Measurements from ENCODE around the gene GSX1. TPM values are rescaled to one million over a fixed set of nuclear protein-coding genes. Genes with fewer than 3 reads are reported as not detected.

GSX1 gene
- total and polyA plus RNA-seq, 9 donors: not detected

GRCh38 chr13:27826379-27827353, 34.4 kb downstream of the GSX1 start:
- Histone ChIP-seq H3K4me1 (ENCODE audit: insufficient read depth) (no peaks in the 10 kb centered on the region), H3K4me3 (no peak overlapping the region), H3K9me3 (no peaks in the 10 kb centered on the region), H3K27me3 (no peaks in the 10 kb centered on the region), H3K27ac (no peak overlapping the region), H3K36me3 (no peaks in the 10 kb centered on the region)
- WGBS, 3 donors: 9 to 17% (median 9%) methylated on average over 21 to 30 of the region's 30 CpGs
- TF ChIP-seq CTCF (IDR thresholded peaks at IDR 0.05): peak; percentile 65 to 80 (median 67)
- TF ChIP-seq POLR2A (IDR thresholded peaks at IDR 0.05): no peak
- DNase-seq: peak; percentile 57 to 85 (median 78)
- intact Hi-C loops (cut with DNase I): loop anchor here (2.0 to 10.0 kb wide), 9 partner anchors 128 to 882 kb away; partner anchors contain the start of gene URAD (in 1 of the 4)

- intact Hi-C loops (cut with DNase I): loop anchor here (2.0 to 10.0 kb wide), 9 partner anchors 127 to 883 kb away; partner anchors contain the start of gene URAD (in 1 of the 4)
- no peak overlapping the region for H3K27ac ChIP-seq
- H3K4me3 ChIP-seq: no peak overlapping the region
- no peaks in the 10 kb centered on the region for H3K9me3 ChIP-seq
- 67 to 75% (median 69%) methylated on average over 4 of the region's 4 CpGs for WGBS, 3 donors
- no peaks in the 10 kb centered on the region for H3K4me1 ChIP-seq (ENCODE audit: insufficient read depth)
- no peak for DNase-seq
- H3K36me3 ChIP-seq: no peaks in the 10 kb centered on the region
- TF ChIP-seq CTCF (IDR thresholded peaks at IDR 0.05): no peak
- no peak for TF ChIP-seq POLR2A (IDR thresholded peaks at IDR 0.05)
- no peak for TF ChIP-seq EP300 (IDR thresholded peaks at IDR 0.05)
- no peaks in the 10 kb centered on the region for H3K27me3 ChIP-seq
These were observed 35.4 kb downstream of the GSX1 start for GRCh38 chr13:27827646-27828045.

- intact Hi-C loops (cut with DNase I): no loop called here
- no peak overlapping the region for H3K4me3 ChIP-seq
- no peaks in the 10 kb centered on the region for H3K27me3 ChIP-seq
- H3K9me3 ChIP-seq: no peaks in the 10 kb centered on the region
- H3K4me1 ChIP-seq (ENCODE audit: insufficient read depth): no peaks in the 10 kb centered on the region
- peak; percentile 19 to 62 (median 40) for DNase-seq
- no peak overlapping the region for H3K27ac ChIP-seq
- 2% methylated on average over 25 of the region's 25 CpGs for WGBS, 3 donors
- TF ChIP-seq POLR2A (IDR thresholded peaks at IDR 0.05): no peak
- no peak for TF ChIP-seq EP300 (IDR thresholded peaks at IDR 0.05)
- peak; percentile 43 to 66 (median 50) for TF ChIP-seq CTCF (IDR thresholded peaks at IDR 0.05)
- H3K36me3 ChIP-seq: no peaks in the 10 kb centered on the region
These were observed 37.7 kb downstream of the GSX1 start for GRCh38 chr13:27830010-27830409.

GRCh38 chr13:27833206-27833605, 40.9 kb downstream of the GSX1 start:
- Histone ChIP-seq H3K27ac (no peak overlapping the region), H3K4me3 (no peak overlapping the region), H3K36me3 (no peaks in the 10 kb centered on the region), H3K27me3 (no peaks in the 10 kb centered on the region), H3K4me1 (ENCODE audit: insufficient read depth) (no peaks in the 10 kb centered on the region), H3K9me3 (no peaks in the 10 kb centered on the region)
- intact Hi-C loops (cut with DNase I): no loop called here
- 85% methylated on average over 7 of the region's 7 CpGs for WGBS, 3 donors
- no peak for DNase-seq
- no peak for TF ChIP-seq POLR2A (IDR thresholded peaks at IDR 0.05)
- no peak for TF ChIP-seq EP300 (IDR thresholded peaks at IDR 0.05)
- no peak for TF ChIP-seq CTCF (IDR thresholded peaks at IDR 0.05)
